Osteocyte (in vitro differentiated cells): ENCODE measurements around the gene EEF1AKMT1. TPM values are rescaled to one million over a fixed set of nuclear protein-coding genes. Genes with fewer than 3 reads are reported as not detected.

Experiments
- DNase-seq: peaks from one replicate; pipeline ENCODE4 v3.0.0; 2021; ENCODE audit warnings: mixed read lengths; ENCODE audit not compliant: unreplicated experiment; ENCODE audit errors: extremely low spot score
- H3K27ac Mint-ChIP-seq: one replicate; pipeline ENCODE4 v1.8.0; 2021; ENCODE audit warnings: mild to moderate bottlenecking, mixed read lengths; ENCODE audit not compliant: unreplicated experiment
- H3K27me3 Mint-ChIP-seq: one replicate; pipeline ENCODE4 v1.8.0; 2021; ENCODE audit warnings: mixed read lengths; ENCODE audit not compliant: unreplicated experiment
- H3K36me3 Mint-ChIP-seq: one replicate; pipeline ENCODE4 v1.8.0; 2021; ENCODE audit warnings: mixed read lengths; ENCODE audit not compliant: unreplicated experiment
- H3K4me1 Mint-ChIP-seq: one replicate; pipeline ENCODE4 v1.8.0; 2021; ENCODE audit warnings: mixed read lengths; ENCODE audit not compliant: unreplicated experiment
- H3K4me3 Mint-ChIP-seq: one replicate; pipeline ENCODE4 v1.8.0; 2021; ENCODE audit warnings: mild to moderate bottlenecking, moderate library complexity, mixed read lengths; ENCODE audit not compliant: unreplicated experiment
- H3K9me3 Mint-ChIP-seq: one replicate; pipeline ENCODE4 v1.8.0; 2021; ENCODE audit warnings: mixed read lengths; ENCODE audit not compliant: unreplicated experiment
- CTCF ChIP-seq: fragments of 200-600 bp; sonication (generic); IDR thresholded peaks from 2 replicates; pipeline ENCODE4 v1.5.0; 2021; ENCODE audit warnings: antibody characterized with exemption, mild to moderate bottlenecking, moderate library complexity
- total RNA-seq: library from RNA; stranded (reverse); gene quantifications from 2 replicates; pipeline ENCODE4 v1.2.1, GENCODE V29; 2021

Gene EEF1AKMT1
- total RNA-seq, 1 donor from 2014 or later, result 10.8 TPM

- no peak for TF ChIP-seq CTCF
- peaks cover 21% of the 10 kb centered on the region for H3K4me1 Mint-ChIP-seq
- DNase-seq, result no peak
- no peaks in the 10 kb centered on the region for H3K27me3 Mint-ChIP-seq
- H3K27ac Mint-ChIP-seq, result no peak overlapping the region
- peaks cover 35% of the 10 kb centered on the region for H3K36me3 Mint-ChIP-seq
- peaks cover 35% of the 10 kb centered on the region for H3K9me3 Mint-ChIP-seq
- no peak overlapping the region for H3K4me3 Mint-ChIP-seq
Observed at GRCh38 chr13:20769834-20770233, 3.9 kb downstream of the EEF1AKMT1 start.

GRCh38 chr13:20769091-20769490, 4.7 kb downstream of the EEF1AKMT1 start:
- Mint-ChIP-seq H3K4me1 (peaks cover 18% of the 10 kb centered on the region), H3K27me3 (no peaks in the 10 kb centered on the region), H3K36me3 (peaks cover 35% of the 10 kb centered on the region), H3K4me3 (no peak overlapping the region), H3K9me3 (peaks cover 35% of the 10 kb centered on the region), H3K27ac (no peak overlapping the region)
- no peak for TF ChIP-seq CTCF
- DNase-seq, result no peak

- TF ChIP-seq CTCF, result no peak
- no peak for DNase-seq
- peaks cover 35% of the 10 kb centered on the region for H3K36me3 Mint-ChIP-seq
- peaks cover 35% of the 10 kb centered on the region for H3K9me3 Mint-ChIP-seq
- no peak overlapping the region for H3K27ac Mint-ChIP-seq
- no peak overlapping the region for H3K4me3 Mint-ChIP-seq
- peaks cover 6% of the 10 kb centered on the region for H3K4me1 Mint-ChIP-seq
- H3K27me3 Mint-ChIP-seq, result no peaks in the 10 kb centered on the region
Observed at GRCh38 chr13:20767309-20767943, 6.3 kb downstream of the EEF1AKMT1 start.

GRCh38 chr13:20760872-20761271, 12.9 kb downstream of the EEF1AKMT1 start:
- no peak for TF ChIP-seq CTCF
- peaks cover 17% of the 10 kb centered on the region for H3K36me3 Mint-ChIP-seq
- DNase-seq, result no peak
- no peaks in the 10 kb centered on the region for H3K4me1 Mint-ChIP-seq
- H3K27ac Mint-ChIP-seq, result no peak overlapping the region
- no peak overlapping the region for H3K4me3 Mint-ChIP-seq
- H3K9me3 Mint-ChIP-seq, result peaks cover 7% of the 10 kb centered on the region
- no peaks in the 10 kb centered on the region for H3K27me3 Mint-ChIP-seq

DNA sequence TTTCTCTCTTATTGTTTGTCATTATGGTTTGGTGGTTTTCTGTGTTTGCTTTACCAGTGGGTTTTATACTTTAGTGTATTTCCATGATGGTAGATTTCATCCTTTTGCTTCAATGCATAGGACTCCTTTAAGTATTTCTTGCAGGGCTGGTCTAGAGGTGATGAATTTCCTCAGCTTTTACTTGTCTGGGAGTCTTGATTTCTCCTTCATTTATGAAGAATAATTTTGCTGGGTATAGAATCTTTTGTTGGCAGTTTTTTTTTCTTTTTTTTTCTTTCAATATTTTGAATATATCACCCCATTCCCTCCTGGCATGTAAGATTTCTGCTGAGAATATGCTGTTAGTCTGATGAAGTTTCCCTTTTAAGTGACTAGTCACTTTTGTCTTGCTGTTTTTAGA, 19.8 kb downstream of the EEF1AKMT1 start:
- Mint-ChIP-seq H3K27ac (no peak overlapping the region), H3K4me3 (no peak overlapping the region), H3K27me3 (no peaks in the 10 kb centered on the region), H3K9me3 (peaks cover 53% of the 10 kb centered on the region), H3K4me1 (no peaks in the 10 kb centered on the region), H3K36me3 (peaks cover 47% of the 10 kb centered on the region)
- no peak for DNase-seq
- TF ChIP-seq CTCF, result no peak
